Activated T-cell treated with anti-CD3 and anti-CD28 coated beads for 48 hours (primary cell): Measurements from ENCODE around the gene IL1RN.
A peak's percentile ranks its signal among the peaks of the same experiment; 100 is the strongest.

Experiments used
- DNase-seq: peaks from one replicate; pipeline ENCODE4 v3.0.0-alpha.2; 2020; ENCODE audit warnings: low read depth

The IL1RN gene

DNA sequence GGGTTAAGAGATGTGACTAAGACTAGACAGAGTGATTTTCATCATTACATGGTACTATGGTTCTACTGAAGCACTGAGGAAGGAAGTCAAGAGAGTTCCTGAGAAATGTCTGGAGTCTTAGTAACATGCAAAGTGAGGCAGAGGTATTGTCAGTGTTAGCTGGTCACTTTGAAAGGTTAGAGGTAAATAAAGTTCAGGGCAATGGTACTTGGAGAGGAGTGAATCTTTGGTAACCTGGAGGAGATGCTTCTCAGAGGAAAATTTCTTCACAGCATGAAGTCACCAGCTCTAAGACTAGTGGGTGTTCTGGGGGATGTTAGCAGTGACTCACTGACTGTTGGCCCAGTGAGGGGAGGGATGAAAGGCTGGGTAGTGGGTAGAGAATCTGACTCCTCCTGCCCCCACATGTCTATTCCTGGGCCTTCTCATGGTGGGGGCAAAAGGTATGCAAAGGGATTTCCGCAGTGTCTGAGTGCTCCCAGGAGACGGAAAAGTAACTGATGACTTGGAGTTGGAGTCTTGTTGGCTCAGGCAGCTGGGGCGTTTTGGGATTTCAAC is 23.3 kb upstream of the IL1RN start:
- peak; percentile 23 for DNase-seq

DNA sequence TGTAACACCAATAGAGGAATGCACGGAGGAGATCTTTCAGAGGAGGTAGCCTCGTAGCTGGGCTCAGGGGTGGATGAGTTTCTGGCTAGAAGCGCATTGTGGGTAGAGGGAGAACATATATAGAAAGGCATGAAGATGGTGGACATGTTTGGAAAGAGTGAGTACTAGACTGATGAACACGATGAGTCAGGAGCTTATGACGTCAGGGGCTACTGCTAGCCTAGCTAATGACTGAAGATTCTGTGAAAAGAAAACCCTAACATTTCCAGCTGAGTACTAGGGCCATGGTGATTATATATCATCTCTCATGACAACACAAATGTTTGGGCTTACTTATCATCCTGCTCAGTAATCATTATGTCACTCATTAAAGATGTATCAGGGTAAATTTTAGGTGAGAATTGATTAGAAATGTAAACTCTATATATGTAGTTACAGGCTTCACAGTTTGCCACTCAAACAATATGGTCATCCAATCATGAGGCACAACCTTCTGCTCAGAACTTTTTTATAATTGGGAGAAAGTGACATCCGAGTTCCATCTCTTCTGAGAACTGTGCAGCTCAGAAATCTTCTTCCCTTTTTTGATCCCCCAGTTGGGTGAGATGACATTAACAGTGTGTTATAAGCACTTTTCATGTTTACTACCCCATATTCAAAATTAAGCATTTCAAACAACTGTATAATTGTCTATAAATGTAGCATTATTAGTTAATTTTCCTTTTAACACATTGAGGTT is 22.2 kb upstream of the IL1RN start:
- DNase-seq = peak; percentile 24

DNA sequence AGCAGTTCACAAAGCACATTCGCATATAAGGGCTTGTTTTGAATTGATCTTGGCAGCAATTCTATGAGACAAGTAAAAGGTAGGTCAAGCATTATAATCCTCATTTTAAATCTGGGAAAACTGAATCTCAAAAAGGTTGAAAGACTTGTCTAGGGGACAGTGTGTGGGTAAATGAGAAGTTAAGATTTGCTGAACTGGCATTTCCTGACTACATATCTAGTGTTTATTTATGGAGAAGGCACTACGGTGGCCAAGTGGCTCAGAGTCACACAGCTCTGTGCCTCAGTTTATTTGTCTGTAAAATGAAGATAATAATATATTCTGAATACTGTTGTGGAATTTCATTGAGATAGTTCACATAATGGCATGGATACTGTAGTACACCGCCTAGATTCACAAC is 16.3 kb upstream of the IL1RN start:
- no peak for DNase-seq

DNA sequence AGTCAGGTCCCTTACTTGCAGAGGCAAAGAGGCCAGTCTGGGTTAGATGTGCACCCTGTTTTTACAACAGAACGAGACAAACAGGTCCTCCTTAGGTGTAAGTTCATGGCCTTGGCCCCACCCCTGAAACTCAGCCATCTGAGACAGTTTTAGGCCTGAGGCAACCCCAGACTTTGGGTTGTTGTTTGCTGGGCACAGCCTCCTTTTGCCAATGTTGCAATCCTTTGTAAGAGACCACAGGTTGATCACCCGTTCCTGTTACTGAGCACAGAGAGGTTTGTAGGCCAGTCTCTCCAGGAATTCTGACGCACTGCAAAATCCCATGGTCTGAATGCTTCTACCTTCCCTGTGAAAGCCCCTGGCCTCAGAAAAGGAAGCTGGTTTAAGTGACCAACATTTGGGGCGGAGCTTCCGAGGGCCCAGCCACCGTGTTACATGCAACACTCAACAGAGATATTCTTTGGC is 15.5 kb upstream of the IL1RN start:
- no peak for DNase-seq

DNA sequence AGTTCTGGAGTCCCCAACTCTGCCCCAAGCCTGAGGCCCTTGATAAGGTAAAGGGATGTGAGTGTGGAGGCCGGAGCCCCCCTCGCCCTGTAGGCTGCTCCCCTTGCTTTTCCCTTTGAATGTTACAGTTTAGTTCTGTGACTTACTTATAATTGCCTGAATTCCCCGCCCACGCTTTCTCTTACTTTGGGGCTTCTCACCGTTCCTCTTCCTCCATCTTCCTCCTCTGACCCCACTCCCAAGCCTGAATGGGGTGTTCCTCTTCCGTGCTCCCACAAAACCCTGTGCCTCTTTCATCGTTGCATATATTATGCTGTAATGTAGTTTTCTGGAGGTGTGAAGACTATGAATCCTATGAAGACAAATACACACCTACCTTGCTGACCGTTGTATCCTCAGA is 15.0 kb upstream of the IL1RN start:
- DNase-seq = no peak

DNA sequence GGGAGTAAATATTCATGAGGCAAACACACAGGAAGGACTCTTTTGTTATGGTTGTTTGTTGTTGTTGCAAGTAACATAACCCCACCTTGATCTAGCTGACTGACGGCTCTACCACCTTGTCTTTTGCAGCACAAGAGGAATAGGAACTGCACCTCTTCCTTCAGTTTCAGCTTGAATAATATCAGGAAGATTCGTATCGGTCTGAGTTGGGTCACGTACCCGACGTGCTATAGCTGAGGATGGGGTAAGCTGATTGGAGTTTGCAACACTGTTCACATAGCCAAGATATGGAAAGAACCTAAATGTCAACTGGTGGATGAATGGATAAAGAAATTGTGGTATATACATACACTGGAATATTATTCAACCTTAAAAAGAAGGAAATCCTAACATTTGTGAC is 14.5 kb upstream of the IL1RN start:
- DNase-seq = no peak

DNA sequence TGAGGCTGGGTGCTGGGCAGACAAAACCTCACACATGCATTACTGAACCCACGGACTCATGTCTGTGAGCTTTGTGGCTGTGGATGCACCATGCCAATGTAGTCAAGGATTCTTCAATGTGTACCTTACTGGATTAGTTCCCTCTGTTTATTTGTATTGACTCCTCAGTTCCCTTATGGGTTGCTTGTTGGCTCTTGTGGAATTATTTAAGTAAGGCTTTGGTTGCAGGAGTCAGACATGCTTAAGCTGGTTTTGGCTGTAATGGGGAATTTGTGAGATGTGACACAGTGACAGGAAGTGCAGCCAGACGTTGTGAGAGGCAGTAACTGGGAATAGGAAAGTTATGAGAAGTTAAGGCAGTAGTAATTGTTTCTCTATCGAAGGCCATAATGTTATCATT is 13.6 kb upstream of the IL1RN start:
- DNase-seq = no peak

DNA sequence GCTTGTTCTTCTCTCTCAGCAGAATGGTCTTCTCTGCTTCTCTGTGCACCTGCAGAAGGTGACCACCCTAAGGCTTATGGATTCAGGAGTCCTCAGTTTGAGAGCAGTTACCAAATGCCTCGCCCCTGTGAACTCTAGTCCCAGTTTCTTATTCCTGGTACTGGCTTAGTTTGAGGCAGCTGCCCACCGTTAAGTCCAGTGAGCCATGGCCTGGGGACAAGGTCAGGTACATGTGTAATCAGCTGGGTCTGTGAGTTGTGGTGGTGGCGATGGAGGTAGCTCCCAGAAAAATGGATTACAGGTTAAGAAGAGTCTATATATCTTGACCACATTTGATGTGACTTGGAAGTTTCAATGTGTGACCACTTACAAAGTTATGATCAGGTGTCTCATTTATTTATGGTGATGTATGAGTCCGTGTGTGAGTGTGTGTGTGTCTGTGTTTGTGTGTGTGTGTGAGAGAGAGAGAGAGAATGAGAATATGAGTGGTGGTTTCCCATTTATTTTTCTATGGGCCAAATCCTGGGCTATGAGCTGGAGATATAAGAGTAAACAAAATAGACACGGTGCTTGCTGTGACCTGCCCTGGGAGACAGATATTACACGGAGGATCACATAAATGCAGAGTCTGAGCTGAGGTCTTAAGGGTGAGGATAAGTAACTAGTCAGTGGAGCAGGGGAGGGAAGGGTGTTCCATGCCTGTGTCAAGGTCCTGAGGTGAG is 13.0 kb upstream of the IL1RN start:
- DNase-seq = no peak

DNA sequence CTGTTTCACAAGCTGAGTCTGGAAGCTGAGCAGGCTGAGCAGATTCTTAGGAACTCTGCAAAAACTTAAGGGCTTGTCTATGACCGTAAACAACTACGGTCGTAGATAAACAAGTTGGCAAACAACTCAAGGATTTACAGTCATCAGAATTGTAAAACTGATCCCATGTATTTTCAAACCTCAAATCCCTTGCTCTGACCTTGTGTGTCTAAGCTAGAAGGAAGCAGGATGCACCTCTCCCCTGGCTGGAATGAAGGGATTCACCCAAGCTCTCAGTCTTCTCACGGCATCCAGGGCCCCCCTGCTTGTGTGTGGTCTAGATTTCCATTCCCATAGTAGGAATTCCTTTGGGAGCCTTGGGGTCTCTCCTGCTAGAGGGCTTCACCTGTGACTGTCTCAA is 12.4 kb upstream of the IL1RN start:
- no peak for DNase-seq

DNA sequence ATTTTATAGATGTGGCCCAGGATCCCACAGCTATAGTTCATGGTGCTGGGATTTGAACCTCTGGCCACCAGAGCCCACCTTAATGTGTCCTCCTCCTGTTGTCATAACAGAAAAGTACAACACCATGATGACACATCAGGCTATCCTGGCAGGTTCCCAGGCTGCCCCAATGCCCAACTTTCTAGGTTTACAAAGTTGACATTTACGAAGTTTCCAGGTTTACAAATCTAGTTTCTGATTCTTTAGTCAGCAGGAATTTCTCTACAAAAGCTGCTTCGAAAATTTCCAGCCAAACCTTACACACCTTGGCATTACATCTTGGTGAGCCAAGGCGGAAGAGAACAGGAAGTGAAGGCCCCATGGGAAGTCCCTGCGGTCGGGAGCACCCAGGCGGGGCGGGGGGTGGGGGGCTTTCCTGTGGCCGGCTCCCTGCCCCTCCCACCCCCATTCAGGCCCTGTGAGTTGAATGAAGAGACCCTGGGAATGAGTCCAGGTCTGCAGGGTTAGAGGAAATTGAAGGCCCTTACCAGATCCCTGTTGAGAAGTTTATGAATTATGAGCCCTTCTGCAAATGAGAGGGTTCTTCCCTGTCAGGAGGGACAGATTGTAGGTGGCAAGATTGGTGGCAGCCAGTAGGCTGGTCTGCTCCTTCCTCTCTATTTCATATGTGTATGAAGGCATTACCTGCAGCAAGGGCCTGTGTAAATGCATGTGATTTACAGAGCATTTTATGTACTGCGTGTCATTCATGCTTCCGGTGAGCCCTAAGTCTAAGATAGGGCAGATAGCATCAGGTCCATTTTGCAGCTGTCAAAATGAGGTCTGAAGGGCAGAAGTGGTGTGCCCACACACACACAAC is 11.1 kb upstream of the IL1RN start:
- DNase-seq = no peak

DNA sequence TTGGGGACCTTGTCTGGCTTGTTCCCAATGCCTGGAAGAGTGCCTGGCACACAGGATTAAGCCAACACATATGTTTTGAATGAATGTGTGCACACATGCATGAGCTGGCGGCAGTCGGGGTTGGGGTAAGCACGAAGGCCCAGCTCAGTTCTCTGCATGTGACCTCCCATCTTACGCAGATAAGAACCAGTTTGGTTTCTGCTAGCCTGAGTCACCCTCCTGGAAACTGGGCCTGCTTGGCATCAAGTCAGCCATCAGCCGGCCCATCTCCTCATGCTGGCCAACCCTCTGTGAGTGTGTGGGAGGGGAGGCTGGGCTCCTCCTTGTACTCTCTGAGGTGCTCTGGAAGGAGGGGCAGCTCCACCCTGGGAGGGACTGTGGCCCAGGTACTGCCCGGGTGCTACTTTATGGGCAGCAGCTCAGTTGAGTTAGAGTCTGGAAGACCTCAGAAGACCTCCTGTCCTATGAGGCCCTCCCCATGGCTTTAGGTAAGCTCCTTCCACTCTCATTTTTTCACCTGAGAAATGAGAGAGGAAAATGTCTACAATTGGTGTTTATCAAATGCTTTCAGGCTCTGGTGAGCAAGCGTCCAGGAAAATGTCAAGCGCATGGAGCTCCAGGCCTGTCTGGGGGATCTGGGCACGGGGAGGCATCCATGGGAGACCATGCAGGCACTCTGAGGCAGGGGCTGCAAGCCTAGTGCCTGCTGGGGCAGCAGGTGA is 9.7 kb upstream of the IL1RN start:
- peak; percentile 56 for DNase-seq

DNA sequence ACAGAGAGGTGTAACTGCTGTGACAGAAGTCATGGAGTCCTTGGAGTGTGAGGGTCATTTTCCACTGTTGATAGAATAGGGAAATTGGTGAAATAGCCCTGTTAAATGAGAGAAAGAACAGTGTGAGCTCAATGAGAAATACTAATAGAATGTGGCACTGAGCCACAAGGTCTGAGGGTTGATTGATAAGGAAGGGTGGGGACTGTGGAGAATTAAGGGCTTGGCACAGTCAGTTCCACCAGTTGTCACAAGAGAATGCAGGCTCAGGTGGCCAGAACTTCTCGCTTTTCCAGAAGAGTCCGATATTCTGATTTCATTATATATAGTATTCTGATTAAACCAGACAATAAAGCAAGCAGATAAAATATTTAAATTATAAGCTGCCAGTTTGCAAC is 9.1 kb upstream of the IL1RN start:
- no peak for DNase-seq

DNA sequence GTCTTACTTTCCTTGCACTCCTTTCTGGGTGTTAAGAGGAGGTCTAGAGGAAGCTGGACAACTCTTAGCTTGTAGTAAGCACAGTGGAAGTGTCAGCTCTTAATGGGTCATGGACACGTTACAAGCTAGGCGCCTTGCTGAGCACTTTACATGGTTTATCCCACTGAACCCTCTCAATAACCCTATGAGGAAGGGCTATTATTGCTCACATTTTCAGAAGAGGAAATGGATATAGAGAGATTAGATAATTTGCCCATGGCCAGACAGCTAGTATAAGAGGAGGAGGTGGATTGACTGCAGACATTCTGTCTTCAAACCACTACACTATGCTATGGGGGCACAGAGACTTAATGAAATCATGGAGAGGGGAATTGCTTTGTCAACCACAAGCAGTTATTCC is 8.3 kb upstream of the IL1RN start:
- DNase-seq = no peak

DNA sequence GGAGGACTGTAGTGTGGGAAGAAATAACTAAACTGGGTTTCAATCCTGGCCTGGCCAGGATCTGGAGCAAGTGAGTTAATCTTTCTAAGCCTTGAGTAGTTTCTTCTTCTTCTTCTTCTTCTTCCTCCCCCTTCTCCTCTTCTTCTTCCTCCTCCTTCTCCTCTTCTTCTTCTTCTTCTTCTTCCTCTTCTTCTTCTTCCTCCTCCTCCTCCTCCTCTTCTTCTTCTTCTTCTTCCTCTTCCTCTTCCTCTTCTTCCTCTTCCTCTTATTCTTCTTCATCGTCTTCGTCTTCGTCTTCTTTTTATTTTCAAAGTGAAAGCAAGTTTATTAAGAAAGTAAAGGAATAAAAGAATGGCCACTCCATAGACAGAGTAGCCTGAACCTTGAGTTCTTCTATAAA is 6.5 kb upstream of the IL1RN start:
- no peak for DNase-seq

DNA sequence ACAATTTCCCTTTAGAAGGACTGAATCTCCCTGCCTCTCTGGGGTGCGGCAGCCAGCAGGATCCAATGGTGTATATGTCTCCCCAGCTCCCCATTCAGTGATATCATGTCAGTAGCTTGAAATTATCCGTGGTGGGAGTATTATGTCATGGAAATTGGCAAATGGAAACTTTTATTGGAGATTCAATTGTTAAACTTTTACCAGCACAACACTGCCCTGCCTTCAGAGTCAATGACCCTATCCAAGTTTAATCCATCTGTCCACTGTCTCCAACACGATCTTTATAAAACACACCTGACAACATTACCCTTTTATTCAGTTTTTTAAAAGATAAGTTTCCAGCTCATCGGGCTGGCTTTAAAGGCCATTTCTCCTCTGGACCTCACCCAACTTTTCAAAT is 5.0 kb upstream of the IL1RN start:
- DNase-seq = no peak

DNA sequence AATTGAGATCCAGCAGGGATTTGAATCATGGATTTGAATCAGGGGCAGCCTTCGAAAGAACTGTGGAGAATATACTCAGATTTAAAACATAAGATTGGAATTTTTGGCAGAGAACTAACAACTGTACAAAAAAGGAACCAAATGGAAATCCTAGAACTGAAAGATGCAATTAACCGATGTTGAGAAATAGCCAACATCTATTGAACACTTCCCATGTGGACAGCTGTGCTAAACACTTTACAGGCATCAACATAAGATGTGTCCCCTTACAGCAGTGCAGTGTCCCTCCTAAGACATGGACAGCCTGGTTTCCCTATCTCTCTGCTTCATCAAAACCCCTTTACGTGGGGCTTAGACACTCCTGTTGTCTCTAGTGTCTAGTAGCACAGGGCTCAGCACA is 3.7 kb upstream of the IL1RN start:
- DNase-seq = no peak

DNA sequence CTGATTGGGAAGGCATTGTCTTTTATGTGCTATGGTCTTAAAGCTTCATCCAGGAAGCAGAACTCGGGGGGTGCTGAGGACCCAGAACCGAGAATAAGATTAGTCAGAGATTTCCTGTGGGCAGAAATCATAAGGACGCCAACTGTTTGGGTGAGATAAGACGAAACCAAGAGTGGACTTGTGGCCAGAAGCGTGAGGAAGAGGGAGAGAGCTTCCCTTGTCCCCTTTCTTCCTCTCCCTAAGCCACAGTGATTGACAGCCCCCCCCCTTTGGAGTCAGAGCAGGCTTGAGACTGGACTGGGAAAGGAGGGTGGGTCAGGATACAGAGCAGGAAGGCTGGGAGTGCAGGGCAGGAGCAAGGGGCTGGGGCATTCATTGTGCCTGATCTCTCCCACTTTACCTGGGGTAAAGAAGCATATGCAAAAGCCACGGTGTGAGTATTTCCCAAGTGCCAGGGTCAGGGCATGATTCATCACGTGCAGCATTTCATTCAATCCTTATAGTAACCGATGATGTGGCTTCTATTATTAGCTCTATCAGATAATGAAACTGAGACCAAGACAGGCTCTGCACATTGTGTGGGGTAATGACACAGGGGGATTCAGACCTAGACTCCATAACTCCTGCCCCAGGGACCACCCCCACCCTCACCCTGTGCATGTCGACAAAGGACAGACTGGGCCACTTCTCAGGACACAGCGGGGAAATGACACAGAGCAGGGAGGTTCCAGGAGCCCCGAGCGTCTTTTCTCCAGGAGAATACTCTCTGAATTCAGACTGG is 3.0 kb upstream of the IL1RN start:
- no peak for DNase-seq

DNA sequence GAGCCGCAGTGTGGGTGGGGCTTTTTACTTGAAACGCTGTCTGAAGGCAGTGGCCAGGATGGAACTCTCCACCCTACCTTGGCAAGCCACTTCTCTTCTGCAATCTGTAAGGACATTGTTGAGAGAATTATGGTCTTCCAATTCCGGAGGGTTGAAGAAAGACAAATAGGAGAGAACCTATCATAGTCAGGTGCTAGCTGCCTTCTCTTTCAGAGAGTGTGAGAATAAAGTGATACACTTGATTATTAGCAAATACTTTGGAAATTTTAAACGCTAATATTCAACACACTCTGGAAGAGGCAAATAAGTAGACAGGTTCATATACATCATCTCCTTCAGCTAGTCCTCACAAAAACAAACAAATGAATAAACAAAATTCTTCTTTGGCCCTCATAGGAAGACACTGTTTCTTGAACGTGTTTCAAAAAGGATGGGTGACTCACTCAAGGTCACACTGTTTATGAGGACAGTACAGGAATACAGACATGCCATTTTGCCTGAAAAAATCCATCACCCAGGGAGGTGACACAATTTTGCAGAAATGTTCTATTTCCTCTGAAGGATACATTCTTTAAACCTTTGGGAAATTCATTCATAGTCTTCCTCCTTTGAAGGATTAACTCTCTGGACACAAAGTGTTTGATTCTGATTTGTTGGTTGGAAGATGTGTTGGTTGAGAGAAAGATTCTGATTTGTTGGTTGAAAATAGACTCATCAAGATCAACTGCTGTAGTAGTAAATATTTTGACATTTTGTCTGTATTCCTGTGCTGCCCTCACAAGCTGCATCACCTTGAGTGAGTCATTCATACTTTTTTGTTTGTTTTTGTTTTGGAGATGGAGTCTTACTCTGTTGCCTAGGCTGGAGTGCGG is 2.2 kb upstream of the IL1RN start:
- no peak for DNase-seq

DNA sequence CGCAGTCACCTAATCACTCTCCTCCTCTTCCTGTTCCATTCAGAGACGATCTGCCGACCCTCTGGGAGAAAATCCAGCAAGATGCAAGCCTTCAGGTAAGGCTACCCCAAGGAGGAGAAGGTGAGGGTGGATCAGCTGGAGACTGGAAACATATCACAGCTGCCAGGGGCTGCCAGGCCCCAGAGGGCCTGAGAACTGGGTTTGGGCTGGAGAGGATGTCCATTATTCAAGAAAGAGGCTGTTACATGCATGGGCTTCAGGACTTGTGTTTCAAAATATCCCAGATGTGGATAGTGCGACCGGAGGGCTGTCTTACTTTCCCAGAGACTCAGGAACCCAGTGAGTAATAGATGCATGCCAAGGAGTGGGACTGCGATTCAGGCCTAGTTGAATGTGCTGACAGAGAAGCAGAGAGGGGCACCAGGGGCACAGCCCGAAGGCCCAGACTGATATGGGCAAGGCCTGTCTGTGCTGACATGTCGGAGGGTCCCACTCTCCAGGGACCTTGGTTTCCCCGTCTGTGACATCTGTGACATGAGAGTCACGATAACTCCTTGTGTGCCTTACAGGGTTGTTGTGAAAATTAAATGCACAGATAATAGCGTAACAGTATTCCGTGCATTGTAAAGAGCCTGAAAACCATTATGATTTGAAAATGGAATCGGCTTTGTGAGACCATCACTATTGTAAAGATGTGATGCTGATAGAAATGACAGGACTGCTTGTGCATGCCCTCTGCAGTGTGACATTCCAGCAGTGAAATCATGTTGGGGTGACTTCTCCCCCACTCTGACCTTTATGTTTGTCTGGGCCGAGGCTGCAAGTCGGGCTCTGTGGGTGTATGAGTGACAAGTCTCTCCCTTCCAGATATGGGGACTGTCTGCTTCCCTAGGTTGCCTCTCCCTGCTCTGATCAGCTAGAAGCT is 510 bp downstream of the IL1RN start:
- DNase-seq = no peak
